ENCODE data around the gene UBC. TPM values are rescaled to one million over a fixed set of nuclear protein-coding genes. Genes with fewer than 3 reads are reported as not detected.

UBC gene
- total RNA-seq, 1 experiment from 2014 or later = 523 TPM

DNA sequence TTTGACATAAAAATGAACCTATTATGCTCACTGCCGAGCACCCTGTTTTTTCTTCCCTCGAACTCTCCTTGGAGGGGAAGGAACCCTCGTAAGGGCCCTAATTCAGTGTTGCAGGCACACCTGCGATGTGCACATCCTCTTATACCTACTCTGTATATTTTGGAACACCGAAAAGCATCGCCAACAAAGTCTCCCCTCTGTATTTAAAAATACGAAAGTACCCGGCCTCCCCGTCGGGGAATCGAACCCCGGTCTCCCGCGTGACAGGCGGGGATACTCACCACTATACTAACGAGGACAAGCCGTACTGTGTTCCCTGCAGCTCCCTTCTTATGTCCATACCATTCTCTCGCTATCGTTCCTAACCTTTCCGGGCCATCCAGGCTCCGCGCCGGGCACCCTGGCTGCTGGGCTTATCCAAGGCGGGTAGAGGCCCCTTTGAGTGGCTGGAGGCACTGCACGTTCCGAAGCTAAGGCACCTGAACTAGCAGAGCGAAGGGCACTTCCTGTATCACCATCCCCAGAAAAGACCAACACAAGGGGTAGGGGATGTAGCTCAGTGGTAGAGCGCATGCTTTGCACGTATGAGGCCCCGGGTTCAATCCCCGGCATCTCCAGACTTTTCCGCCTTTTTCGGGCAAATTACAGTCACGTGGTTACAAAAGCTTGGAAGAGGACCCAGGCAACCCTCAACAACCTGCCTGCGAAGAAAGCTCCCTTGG is 25.1 kb upstream of the UBC start:
- Histone ChIP-seq H3K14ac (ENCODE audit: insufficient read depth, low read length) (0 out of 2 replicates have a peak overlapping the region, but pooled peaks have one; percentile 13), H4K91ac (ENCODE audit: insufficient read length, low read depth, low read length) (no peak overlapping the region), H4K8ac (replicated peaks; ENCODE audit: insufficient read length, low read depth, low read length) (no peak overlapping the region), H3K23ac (ENCODE audit: insufficient read length, low read depth, low read length) (no peak overlapping the region), H2AFZ (ENCODE audit: low read length) (no peak overlapping the region), H3K27ac (ENCODE audit: insufficient read length, low read depth, low read length) (no peak overlapping the region), H3K9ac (ENCODE audit: extremely low read depth, insufficient read length, low read length) (peak overlapping the region; percentile 44), H3K79me1 (ENCODE audit: insufficient read depth, low read depth, low read length, poor library complexity, severe bottlenecking) (no peaks in the 10 kb centered on the region), H3K23me2 (ENCODE audit: insufficient read length, low read depth, low read length, poor library complexity, severe bottlenecking) (peaks cover 10% of the 10 kb centered on the region), H3K4ac (ENCODE audit: low read depth, low read length) (no peak overlapping the region), H4K5ac (ENCODE audit: insufficient read length, low read depth, low read length) (no peak overlapping the region), H4K20me1 (ENCODE audit: control insufficient read depth, insufficient read depth, insufficient read length) (no peaks in the 10 kb centered on the region), H3K18ac (ENCODE audit: insufficient read length, low read depth, low read length) (peak overlapping the region; percentile 68), H3K9me3 (ENCODE audit: control insufficient read depth, low read depth, low read length) (no peaks in the 10 kb centered on the region), H2AK5ac (ENCODE audit: insufficient read length, low read length) (no peak overlapping the region), H3K27me3 (ENCODE audit: insufficient read depth, low read length) (no peaks in the 10 kb centered on the region), H3K56ac (ENCODE audit: insufficient read length, low read depth, low read length) (no peak overlapping the region), H2BK5ac (ENCODE audit: insufficient read length, low read length) (no peak overlapping the region), H2BK120ac (ENCODE audit: low read depth, low read length, poor library complexity, severe bottlenecking) (no peak overlapping the region), H3T11ph (ENCODE audit: low read length) (no peak overlapping the region), H3K4me1 (ENCODE audit: insufficient read depth, low read length) (no peaks in the 10 kb centered on the region), H2BK20ac (ENCODE audit: low read depth, low read length, poor library complexity, severe bottlenecking) (no peak overlapping the region), H2BK12ac (ENCODE audit: insufficient read length, low read depth, low read length) (no peak overlapping the region), H2BK15ac (ENCODE audit: low read depth, low read length) (no peak overlapping the region), H3K79me2 (ENCODE audit: insufficient read depth, low read length) (no peaks in the 10 kb centered on the region), H3K4me2 (ENCODE audit: insufficient read depth, insufficient read length, low read length) (peak overlapping the region; percentile 71)
- Mint-ChIP-seq H3K4me3 (no peak overlapping the region), H3K36me3 (ENCODE audit: insufficient read depth in 1 of 3, low read depth in 3 of 3) (peaks cover 0 to 13% (median 5%) of the 10 kb centered on the region in 3 experiments; a peak in 5 of 7 replicates), H3K27me3 (ENCODE audit: low read depth) (no peaks in the 10 kb centered on the region), H3K27ac (no peak overlapping the region), H3K9me3 (no peaks in the 10 kb centered on the region), H3K4me1 (peaks cover 9 to 11% of the 10 kb centered on the region in 2 experiments; a peak in 3 of 4 replicates)
- TF ChIP-seq, protein P1, sequence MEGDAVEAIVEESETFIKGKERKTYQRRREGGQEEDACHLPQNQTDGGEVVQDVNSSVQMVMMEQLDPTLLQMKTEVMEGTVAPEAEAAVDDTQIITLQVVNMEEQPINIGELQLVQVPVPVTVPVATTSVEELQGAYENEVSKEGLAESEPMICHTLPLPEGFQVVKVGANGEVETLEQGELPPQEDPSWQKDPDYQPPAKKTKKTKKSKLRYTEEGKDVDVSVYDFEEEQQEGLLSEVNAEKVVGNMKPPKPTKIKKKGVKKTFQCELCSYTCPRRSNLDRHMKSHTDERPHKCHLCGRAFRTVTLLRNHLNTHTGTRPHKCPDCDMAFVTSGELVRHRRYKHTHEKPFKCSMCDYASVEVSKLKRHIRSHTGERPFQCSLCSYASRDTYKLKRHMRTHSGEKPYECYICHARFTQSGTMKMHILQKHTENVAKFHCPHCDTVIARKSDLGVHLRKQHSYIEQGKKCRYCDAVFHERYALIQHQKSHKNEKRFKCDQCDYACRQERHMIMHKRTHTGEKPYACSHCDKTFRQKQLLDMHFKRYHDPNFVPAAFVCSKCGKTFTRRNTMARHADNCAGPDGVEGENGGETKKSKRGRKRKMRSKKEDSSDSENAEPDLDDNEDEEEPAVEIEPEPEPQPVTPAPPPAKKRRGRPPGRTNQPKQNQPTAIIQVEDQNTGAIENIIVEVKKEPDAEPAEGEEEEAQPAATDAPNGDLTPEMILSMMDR (conservative IDR thresholded peaks at IDR 0.05) = no peak
- WGBS (ENCODE audit: extremely low coverage, insufficient read length, low lambda C conversion rate) = no CpG with 5 or more reads among the region's 35 CpGs
- peak; percentile 97 for DNase-seq

All from H9 (cell line).